HepG2 (cell line): ENCODE measurements around the gene CCT7.

Experiments
- LCORL ChIP-seq, 2 experiments: fragments of 450-650 bp in 1 of 2; sonication (generic) in 1 of 2; formaldehyde crosslinking in 1 of 2; IDR thresholded peaks; 2 replicates each; pipeline versions ENCODE4 v1.5.0 to v1.6.1; 2017 to 2020; ENCODE audit warnings: antibody characterized with exemption in 1 of 2, missing genetic modification reagents in 1 of 2
- REL ChIP-seq: sonication (generic); formaldehyde crosslinking; conservative IDR thresholded peaks from 2 replicates; pipeline ENCODE4 v1.8.0; 2022; ENCODE audit warnings: mild to moderate bottlenecking, missing genetic modification reagents, moderate library complexity

DNA sequence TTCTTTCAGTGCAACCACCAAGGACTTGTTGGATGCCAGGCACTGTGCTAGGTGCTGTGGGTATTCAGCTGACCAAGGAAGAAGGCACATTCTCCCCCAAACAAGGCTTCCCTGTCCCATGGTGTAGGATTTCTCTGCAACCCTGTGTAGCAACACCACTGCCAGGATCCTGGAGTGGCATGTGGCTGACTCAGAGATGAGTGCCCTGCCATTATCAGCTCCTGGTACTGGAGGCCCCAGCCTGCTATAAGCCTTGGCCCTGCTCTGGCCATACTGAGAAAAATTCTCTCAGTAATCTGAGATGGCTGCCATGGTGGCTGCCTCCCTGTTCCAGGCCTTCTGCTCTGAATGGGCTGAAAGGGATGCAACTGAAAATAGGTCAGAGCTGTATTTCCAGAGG, 15.8 kb upstream of the CCT7 start:
- TF ChIP-seq REL (CRISPR knock-in tag) (no peak), LCORL (IDR thresholded peaks at IDR 0.05) (no peak), LCORL (CRISPR knock-in tag; IDR thresholded peaks at IDR 0.05) (no peak)
